ENCODE results near the gene LHX1.
A peak's percentile ranks its signal among the peaks of the same experiment; 100 is the strongest.

LHX1 gene

GRCh38 chr17:36937959-36938565, 787 bp downstream of the LHX1 start:
- no peak for FAIRE-seq
- DNase-seq (ENCODE audit: low spot score), result no peak

GRCh38 chr17:36938566-36939051, 1.3 kb downstream of the LHX1 start:
- FAIRE-seq (no peak), DNase-seq (ENCODE audit: low spot score) (no peak)

- DNase-seq (ENCODE audit: low spot score) (no peak), FAIRE-seq (no peak)
Measured at GRCh38 chr17:36939052-36939801, 2.0 kb downstream of the LHX1 start.

GRCh38 chr17:36939802-36940312, 2.6 kb downstream of the LHX1 start:
- FAIRE-seq (no peak), DNase-seq (ENCODE audit: low spot score) (no peak)

- FAIRE-seq (no peak), DNase-seq (ENCODE audit: low spot score) (no peak)
Measured at GRCh38 chr17:36940313-36941264, 3.3 kb downstream of the LHX1 start.

GRCh38 chr17:36941265-36942010, 4.2 kb downstream of the LHX1 start:
- no peak for FAIRE-seq

GRCh38 chr17:36942019-36942599, 4.8 kb downstream of the LHX1 start:
- FAIRE-seq, result no peak
- DNase-seq (ENCODE audit: low spot score), result no peak

More at GRCh38 chr17:36941265-36942010, 4.2 kb downstream of the LHX1 start:
- no peak for DNase-seq (ENCODE audit: low spot score)

GRCh38 chr17:36942631-36943125, 5.4 kb downstream of the LHX1 start:
- FAIRE-seq, result no peak

GRCh38 chr17:36943250-36944191, 6.2 kb downstream of the LHX1 start:
- DNase-seq (ENCODE audit: low spot score) (no peak), FAIRE-seq (no peak)

More at GRCh38 chr17:36942631-36943125, 5.4 kb downstream of the LHX1 start:
- DNase-seq (ENCODE audit: low spot score), result no peak

- FAIRE-seq, result no peak
- DNase-seq (ENCODE audit: low spot score), result no peak
Measured at GRCh38 chr17:36944553-36944952, 7.3 kb downstream of the LHX1 start.

GRCh38 chr17:36945140-36945539, 7.9 kb downstream of the LHX1 start:
- FAIRE-seq (no peak), DNase-seq (ENCODE audit: low spot score) (no peak)

GRCh38 chr17:36945959-36946725, 8.9 kb downstream of the LHX1 start:
- DNase-seq (ENCODE audit: low spot score) (no peak), FAIRE-seq (no peak)

- FAIRE-seq (no peak), DNase-seq (ENCODE audit: low spot score) (no peak)
Measured at GRCh38 chr17:36946726-36947091, 9.4 kb downstream of the LHX1 start.

GRCh38 chr17:36947922-36948716, 10.8 kb downstream of the LHX1 start:
- no peak for DNase-seq (ENCODE audit: low spot score)
- no peak for FAIRE-seq

- no peak for FAIRE-seq
Measured at GRCh38 chr17:36948717-36949460, 11.6 kb downstream of the LHX1 start, which contains the start of gene AATF. AATF (plus strand) TSS chr17:36948954; CDS start chr17:36949126, 172 bp downstream.

GRCh38 chr17:36949461-36949927, 12.2 kb downstream of the LHX1 start:
- FAIRE-seq (no peak), DNase-seq (ENCODE audit: low spot score) (no peak)

More at GRCh38 chr17:36948717-36949460, 11.6 kb downstream of the LHX1 start, which contains the start of gene AATF:
- peak; percentile 98 for DNase-seq (ENCODE audit: low spot score)

Data from urothelium cell line (cell line).